ENCODE data around the gene CLASRP. TPM values are rescaled to one million over a fixed set of nuclear protein-coding genes. Genes with fewer than 3 reads are reported as not detected.

The CLASRP gene
- polyA plus RNA-seq, 1 donor (not counting 4 experiments of a cell fraction or from before 2014, with no cell fraction given), result 21.4 TPM

DNA sequence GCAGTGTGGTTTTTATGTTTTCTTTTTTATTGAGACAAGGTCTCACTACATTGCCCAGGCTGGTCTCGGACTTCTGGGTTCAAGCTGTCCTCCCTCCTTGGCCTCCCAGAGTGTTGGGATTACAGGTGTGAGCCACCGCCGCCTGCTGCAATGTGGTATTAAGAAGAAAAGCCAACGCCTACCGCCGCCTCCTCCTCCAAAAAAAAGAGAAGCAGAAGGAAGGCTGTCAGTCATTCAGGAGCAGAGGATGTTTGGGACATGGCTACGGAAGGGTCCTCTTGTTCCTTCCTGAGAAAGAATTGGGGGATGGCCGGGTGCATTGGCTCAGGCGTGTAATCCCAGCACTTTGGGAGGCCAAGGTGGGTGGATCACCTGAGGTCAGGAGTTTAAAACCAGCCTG lies 55.3 kb downstream of the CLASRP start:
- peaks cover 2% of the 10 kb centered on the region for H3K9me1 ChIP-seq (ENCODE audit: control insufficient read depth, extremely low read depth, insufficient read depth, low read length)
- H2AFZ ChIP-seq (ENCODE audit: control insufficient read depth, low read length), result no peak overlapping the region
- peak overlapping the region; percentile 91 for H3K9ac ChIP-seq (ENCODE audit: control insufficient read depth, extremely low read depth, insufficient read depth, low read length)
- H4K20me1 ChIP-seq (ENCODE audit: control insufficient read depth, extremely low read depth, insufficient read depth, low read length), result peaks cover 8% of the 10 kb centered on the region
- no peak for TF ChIP-seq EZH2 (IDR thresholded peaks at IDR 0.05; ENCODE audit: low read length)
- DNase-seq (ENCODE audit: low read depth, low spot score) (no peak), FAIRE-seq (no peak)
- H3K27ac ChIP-seq (ENCODE audit: control insufficient read depth, insufficient read depth, low read length), result no peak overlapping the region
- H3K4me1 ChIP-seq (ENCODE audit: control insufficient read depth, extremely low read depth, insufficient read depth, low read length), result peaks cover 42% of the 10 kb centered on the region
- peaks cover 6 to 8% of the 10 kb centered on the region in 2 experiments for H3K36me3 ChIP-seq (ENCODE audit: control insufficient read depth in 2 of 2, extremely low read depth in 1 of 2, insufficient read depth in 2 of 2, low read length in 2 of 2)
- dilution Hi-C loops (cut with MboI; ENCODE audit: extremely low pct_ligation_motif_present, low sequenced_read_pairs), result no loop called here
- no peaks in the 10 kb centered on the region for H3K9me3 ChIP-seq (ENCODE audit: control insufficient read depth, low read depth, low read length)
- peaks cover 60% of the 10 kb centered on the region for H3K79me2 ChIP-seq (ENCODE audit: control insufficient read depth, insufficient read depth, low read length)
- H3K4me3 ChIP-seq (ENCODE audit: control insufficient read depth in 2 of 3, extremely low read depth in 1 of 3, insufficient read depth in 2 of 3, low read depth in 1 of 3, low read length in 3 of 3), result peak overlapping the region; percentile 86 to 96 (median 92)
- peak overlapping the region; percentile 99 for H3K4me2 ChIP-seq (ENCODE audit: control insufficient read depth, extremely low read depth, insufficient read depth, low read depth, low read length)
- no peaks in the 10 kb centered on the region for H3K27me3 ChIP-seq (ENCODE audit: control insufficient read depth, extremely low read depth, insufficient read depth, low read length)

DNA sequence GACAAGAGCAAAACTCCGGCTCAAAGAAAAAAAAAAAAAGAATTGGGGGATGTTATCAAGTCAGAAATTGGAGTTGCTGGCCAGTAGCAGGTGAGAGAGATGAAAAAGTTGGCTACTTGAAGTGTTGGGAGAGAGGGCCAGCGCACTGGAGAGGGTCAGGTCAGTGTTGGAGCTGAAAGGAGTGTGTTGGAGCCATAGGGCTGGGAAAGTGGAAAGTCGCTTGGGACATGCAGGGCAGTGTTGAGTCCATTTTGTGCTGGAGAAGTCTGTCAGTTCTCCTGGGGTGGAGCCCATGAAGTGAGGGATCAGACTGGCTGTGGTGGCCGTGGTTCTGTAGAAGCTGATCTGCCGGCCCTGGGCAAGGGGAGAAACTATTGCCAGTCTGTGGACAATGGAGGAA lies 55.9 kb downstream of the CLASRP start:
- peaks cover 2% of the 10 kb centered on the region for H3K9me1 ChIP-seq (ENCODE audit: control insufficient read depth, extremely low read depth, insufficient read depth, low read length)
- no peak overlapping the region for H3K27ac ChIP-seq (ENCODE audit: control insufficient read depth, insufficient read depth, low read length)
- no peak for TF ChIP-seq EZH2 (IDR thresholded peaks at IDR 0.05; ENCODE audit: low read length)
- TF ChIP-seq, protein P1, sequence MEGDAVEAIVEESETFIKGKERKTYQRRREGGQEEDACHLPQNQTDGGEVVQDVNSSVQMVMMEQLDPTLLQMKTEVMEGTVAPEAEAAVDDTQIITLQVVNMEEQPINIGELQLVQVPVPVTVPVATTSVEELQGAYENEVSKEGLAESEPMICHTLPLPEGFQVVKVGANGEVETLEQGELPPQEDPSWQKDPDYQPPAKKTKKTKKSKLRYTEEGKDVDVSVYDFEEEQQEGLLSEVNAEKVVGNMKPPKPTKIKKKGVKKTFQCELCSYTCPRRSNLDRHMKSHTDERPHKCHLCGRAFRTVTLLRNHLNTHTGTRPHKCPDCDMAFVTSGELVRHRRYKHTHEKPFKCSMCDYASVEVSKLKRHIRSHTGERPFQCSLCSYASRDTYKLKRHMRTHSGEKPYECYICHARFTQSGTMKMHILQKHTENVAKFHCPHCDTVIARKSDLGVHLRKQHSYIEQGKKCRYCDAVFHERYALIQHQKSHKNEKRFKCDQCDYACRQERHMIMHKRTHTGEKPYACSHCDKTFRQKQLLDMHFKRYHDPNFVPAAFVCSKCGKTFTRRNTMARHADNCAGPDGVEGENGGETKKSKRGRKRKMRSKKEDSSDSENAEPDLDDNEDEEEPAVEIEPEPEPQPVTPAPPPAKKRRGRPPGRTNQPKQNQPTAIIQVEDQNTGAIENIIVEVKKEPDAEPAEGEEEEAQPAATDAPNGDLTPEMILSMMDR (optimal IDR thresholded peaks at IDR 0.05 in 1 of 3, IDR thresholded peaks at IDR 0.05 in 1 of 3, conservative IDR thresholded peaks at IDR 0.05 in 1 of 3; ENCODE audit: extremely low read depth in 1 of 3, insufficient read depth in 2 of 3, low read length in 3 of 3), result no peak
- dilution Hi-C loops (cut with MboI; ENCODE audit: extremely low pct_ligation_motif_present, low sequenced_read_pairs), result no loop called here
- no peak for DNase-seq (ENCODE audit: low read depth, low spot score)
- H3K27me3 ChIP-seq (ENCODE audit: control insufficient read depth, extremely low read depth, insufficient read depth, low read length), result no peaks in the 10 kb centered on the region
- FAIRE-seq, result no peak
- H2AFZ ChIP-seq (ENCODE audit: control insufficient read depth, low read length), result no peak overlapping the region
- peaks cover 8% of the 10 kb centered on the region for H4K20me1 ChIP-seq (ENCODE audit: control insufficient read depth, extremely low read depth, insufficient read depth, low read length)
- peak overlapping the region; percentile 99 for H3K4me2 ChIP-seq (ENCODE audit: control insufficient read depth, extremely low read depth, insufficient read depth, low read depth, low read length)
- H3K36me3 ChIP-seq (ENCODE audit: control insufficient read depth in 2 of 2, extremely low read depth in 1 of 2, insufficient read depth in 2 of 2, low read length in 2 of 2), result peaks cover 6 to 8% of the 10 kb centered on the region in 2 experiments
- H3K9ac ChIP-seq (ENCODE audit: control insufficient read depth, extremely low read depth, insufficient read depth, low read length), result no peak overlapping the region
- H3K79me2 ChIP-seq (ENCODE audit: control insufficient read depth, insufficient read depth, low read length), result peaks cover 65% of the 10 kb centered on the region
- peaks cover 48% of the 10 kb centered on the region for H3K4me1 ChIP-seq (ENCODE audit: control insufficient read depth, extremely low read depth, insufficient read depth, low read length)
- no peaks in the 10 kb centered on the region for H3K9me3 ChIP-seq (ENCODE audit: control insufficient read depth, low read depth, low read length)
- no peak overlapping the region for H3K4me3 ChIP-seq (ENCODE audit: control insufficient read depth in 2 of 3, extremely low read depth in 1 of 3, insufficient read depth in 2 of 3, low read depth in 1 of 3, low read length in 3 of 3)
